DOHH2 (cell line): ENCODE data around the gene SEZ6L2.
"Not testable (repeated sequence)": the region's sequence is repeated elsewhere in the genome, so short reads cannot be mapped to it uniquely, and the experiment has no call there.

Source experiments
- H3F3A ChIP-seq: fragments of 200-600 bp; sonication (generic), shearing (Covaris generic); 2 replicates; pipeline ENCODE4 v1.6.0; 2016; ENCODE audit warnings: antibody characterized with exemption, mild to moderate bottlenecking; ENCODE audit not compliant: control insufficient read depth, insufficient read depth
- H3K27ac ChIP-seq: fragments of 200-600 bp; sonication (generic); 2 replicates; pipeline ENCODE4 v1.5.1; 2014; ENCODE audit warnings: low read depth, mild to moderate bottlenecking, low read length, moderate library complexity
- H3K27me3 ChIP-seq: fragments of 200-600 bp; sonication (generic); 2 replicates; pipeline ENCODE4 v1.6.1; 2014; ENCODE audit warnings: mild to moderate bottlenecking, low read length, mixed read lengths; ENCODE audit not compliant: control insufficient read depth
- H3K36me3 ChIP-seq: fragments of 200-600 bp; sonication (generic); 2 replicates; pipeline ENCODE4 v1.6.1; 2014; ENCODE audit warnings: mild to moderate bottlenecking, low read length, moderate library complexity, mixed read lengths; ENCODE audit not compliant: control insufficient read depth
- H3K4me1 ChIP-seq: fragments of 200-600 bp; sonication (generic); 2 replicates; pipeline ENCODE4 v1.6.1; 2014; ENCODE audit warnings: mild to moderate bottlenecking, low read length, mixed read lengths; ENCODE audit not compliant: control insufficient read depth
- H3K4me2 ChIP-seq: fragments of 200-600 bp; sonication (generic); 2 replicates; pipeline ENCODE4 v1.6.0; 2014; ENCODE audit warnings: mild to moderate bottlenecking, low read length, moderate library complexity
- H3K4me3 ChIP-seq: fragments of 200-600 bp; sonication (generic); 2 replicates; pipeline ENCODE4 v1.5.1; 2014; ENCODE audit warnings: mild to moderate bottlenecking, low read length, mixed read lengths
- H3K79me2 ChIP-seq: fragments of 200-600 bp; sonication (generic); 2 replicates; pipeline ENCODE4 v1.6.1; 2014; ENCODE audit warnings: mild to moderate bottlenecking, low read length, mixed read lengths; ENCODE audit not compliant: control insufficient read depth
- H3K9me2 ChIP-seq: fragments of 200-600 bp; sonication (generic); replicated peaks from 2 replicates; pipeline ENCODE4 v1.6.1; 2014; ENCODE audit warnings: mild to moderate bottlenecking, low read length, mixed read lengths; ENCODE audit not compliant: control insufficient read depth
- H3K9me3 ChIP-seq: fragments of 200-600 bp; sonication (generic); 2 replicates; pipeline ENCODE4 v1.6.1; 2014; ENCODE audit warnings: antibody characterized with exemption, low read length, mixed read lengths; ENCODE audit not compliant: control insufficient read depth, insufficient read depth
- H4K20me1 ChIP-seq: fragments of 200-600 bp; sonication (generic); 2 replicates; pipeline ENCODE4 v1.6.0; 2014; ENCODE audit warnings: low read depth, mild to moderate bottlenecking, antibody characterized with exemption, low read length, moderate library complexity; ENCODE audit not compliant: control insufficient read depth, insufficient read depth
- EZH2phosphoT487 ChIP-seq: fragments of 200-600 bp; sonication (generic); IDR thresholded peaks from 2 replicates; pipeline ENCODE4 v1.6.1; 2017; ENCODE audit warnings: borderline replicate concordance, mild to moderate bottlenecking, antibody characterized with exemption, low read length, moderate library complexity, mixed read lengths
- TF ChIP-seq, protein P1 (sequence below): fragments of 200-600 bp; sonication (generic); IDR thresholded peaks from one replicate; pipeline ENCODE4 v1.5.1; 2014; ENCODE audit warnings: antibody characterized with exemption, mild to moderate bottlenecking, low read depth, low read length; ENCODE audit not compliant: poor library complexity, severe bottlenecking

Gene SEZ6L2

DNA sequence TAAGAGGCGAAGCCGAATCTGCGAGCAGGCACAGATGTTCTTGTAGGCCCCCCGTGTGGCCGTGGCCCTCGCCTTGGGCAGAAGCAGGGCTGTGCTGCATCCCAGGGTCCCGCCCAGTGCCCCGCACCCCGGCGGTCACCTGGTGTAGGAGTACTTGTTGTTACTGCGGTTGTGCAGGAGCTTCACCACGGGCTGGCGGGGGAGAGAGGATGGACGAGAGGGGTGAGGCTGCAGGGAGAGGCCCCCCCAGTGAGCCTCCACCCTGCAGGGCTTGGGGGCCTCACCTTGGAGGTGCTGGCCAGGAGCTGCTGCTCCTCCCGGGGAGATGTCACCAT is 12.3 kb upstream of the SEZ6L2 start:
- Histone ChIP-seq H4K20me1 (no peaks in the 10 kb centered on the region), H3K9me2 (no peaks in the 10 kb centered on the region), H3K4me1 (0 out of 2 replicates have a peak, but pooled peaks cover 4% of the 10 kb centered on the region), H3F3A (no peaks in the 10 kb centered on the region), H3K9me3 (no peaks in the 10 kb centered on the region), H3K79me2 (no peaks in the 10 kb centered on the region), H3K36me3 (no peaks in the 10 kb centered on the region), H3K27me3 (no peaks in the 10 kb centered on the region), H3K4me2 (no peak overlapping the region), H3K27ac (no peak overlapping the region), H3K4me3 (no peak overlapping the region)
- TF ChIP-seq, protein P1, sequence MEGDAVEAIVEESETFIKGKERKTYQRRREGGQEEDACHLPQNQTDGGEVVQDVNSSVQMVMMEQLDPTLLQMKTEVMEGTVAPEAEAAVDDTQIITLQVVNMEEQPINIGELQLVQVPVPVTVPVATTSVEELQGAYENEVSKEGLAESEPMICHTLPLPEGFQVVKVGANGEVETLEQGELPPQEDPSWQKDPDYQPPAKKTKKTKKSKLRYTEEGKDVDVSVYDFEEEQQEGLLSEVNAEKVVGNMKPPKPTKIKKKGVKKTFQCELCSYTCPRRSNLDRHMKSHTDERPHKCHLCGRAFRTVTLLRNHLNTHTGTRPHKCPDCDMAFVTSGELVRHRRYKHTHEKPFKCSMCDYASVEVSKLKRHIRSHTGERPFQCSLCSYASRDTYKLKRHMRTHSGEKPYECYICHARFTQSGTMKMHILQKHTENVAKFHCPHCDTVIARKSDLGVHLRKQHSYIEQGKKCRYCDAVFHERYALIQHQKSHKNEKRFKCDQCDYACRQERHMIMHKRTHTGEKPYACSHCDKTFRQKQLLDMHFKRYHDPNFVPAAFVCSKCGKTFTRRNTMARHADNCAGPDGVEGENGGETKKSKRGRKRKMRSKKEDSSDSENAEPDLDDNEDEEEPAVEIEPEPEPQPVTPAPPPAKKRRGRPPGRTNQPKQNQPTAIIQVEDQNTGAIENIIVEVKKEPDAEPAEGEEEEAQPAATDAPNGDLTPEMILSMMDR, result no peak
- no peak for TF ChIP-seq EZH2phosphoT487

DNA sequence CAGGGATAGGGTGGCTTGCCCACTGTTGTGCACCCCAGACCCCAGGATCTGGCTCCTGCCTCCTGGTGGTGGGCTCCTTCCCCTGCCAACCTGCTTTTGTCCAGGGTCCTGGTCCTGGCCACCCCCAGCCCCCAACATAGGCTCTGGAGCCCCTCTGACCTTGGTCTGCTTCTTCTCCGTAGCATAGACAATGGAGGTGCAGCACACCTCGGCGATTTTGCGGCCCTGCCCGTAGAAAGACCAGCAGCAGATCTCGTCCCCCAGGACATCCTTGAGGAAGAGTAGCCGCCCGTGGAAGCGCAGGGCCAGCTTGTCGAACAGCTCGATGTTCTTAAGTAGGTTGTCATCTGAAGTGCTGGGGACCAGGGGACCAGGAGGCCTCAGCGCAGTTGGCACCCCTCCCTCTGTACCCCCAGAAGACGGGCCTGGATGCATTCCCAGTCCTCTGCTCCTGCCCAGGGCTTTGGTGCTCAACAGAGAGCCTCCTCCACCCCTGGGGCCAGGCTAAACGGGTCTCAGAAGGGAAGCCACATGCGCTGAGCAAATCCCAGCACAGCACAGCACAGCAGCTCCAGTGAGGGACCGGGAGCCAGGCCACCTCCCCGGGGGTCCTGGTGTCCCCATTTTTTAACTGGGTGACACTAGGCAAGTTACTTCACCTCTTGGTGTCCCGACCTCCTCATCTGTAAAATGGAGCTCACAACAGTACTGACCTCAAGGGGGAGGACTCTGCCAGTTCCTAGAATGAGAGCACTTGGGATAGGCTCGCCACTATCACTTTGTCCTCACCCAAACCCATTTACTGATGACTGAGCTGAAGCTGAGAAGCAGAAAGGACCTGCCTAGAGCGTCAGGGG is 11.7 kb upstream of the SEZ6L2 start:
- Histone ChIP-seq H3K4me1 (0 out of 2 replicates have a peak, but pooled peaks cover 4% of the 10 kb centered on the region), H3F3A (no peaks in the 10 kb centered on the region), H3K4me3 (no peak overlapping the region), H3K4me2 (no peak overlapping the region), H3K27me3 (no peaks in the 10 kb centered on the region), H3K9me3 (no peaks in the 10 kb centered on the region), H3K36me3 (no peaks in the 10 kb centered on the region), H3K79me2 (no peaks in the 10 kb centered on the region), H3K9me2 (no peaks in the 10 kb centered on the region), H4K20me1 (no peaks in the 10 kb centered on the region), H3K27ac (no peak overlapping the region)
- TF ChIP-seq EZH2phosphoT487, result no peak
- TF ChIP-seq, protein P1, result no peak

DNA sequence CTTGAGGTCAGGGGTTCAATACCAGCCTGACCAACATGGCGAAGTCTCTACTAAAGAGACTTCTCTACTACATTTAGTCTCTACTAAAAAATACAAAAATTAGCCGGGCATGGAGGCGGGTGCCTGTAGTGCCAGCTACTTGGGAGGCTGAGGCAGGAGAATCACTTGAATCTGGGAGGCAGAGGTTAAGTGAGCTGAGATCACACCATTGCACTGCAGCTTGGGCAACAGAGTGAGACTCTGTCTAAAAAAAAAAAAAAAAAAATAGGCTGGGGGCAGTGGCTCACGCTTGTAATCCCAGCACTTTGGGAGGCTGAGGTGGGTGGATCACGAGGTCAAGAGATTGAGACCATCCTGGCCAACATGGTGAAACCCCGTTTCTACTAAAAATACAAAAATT is 10.5 kb upstream of the SEZ6L2 start:
- not testable (repeated sequence) for H3K9me2 ChIP-seq, H3K9me3 ChIP-seq, H3K79me2 ChIP-seq, H3K36me3 ChIP-seq, H3F3A ChIP-seq, H3K27me3 ChIP-seq, H3K4me2 ChIP-seq, H4K20me1 ChIP-seq, H3K4me1 ChIP-seq, H3K4me3 ChIP-seq, H3K27ac ChIP-seq

DNA sequence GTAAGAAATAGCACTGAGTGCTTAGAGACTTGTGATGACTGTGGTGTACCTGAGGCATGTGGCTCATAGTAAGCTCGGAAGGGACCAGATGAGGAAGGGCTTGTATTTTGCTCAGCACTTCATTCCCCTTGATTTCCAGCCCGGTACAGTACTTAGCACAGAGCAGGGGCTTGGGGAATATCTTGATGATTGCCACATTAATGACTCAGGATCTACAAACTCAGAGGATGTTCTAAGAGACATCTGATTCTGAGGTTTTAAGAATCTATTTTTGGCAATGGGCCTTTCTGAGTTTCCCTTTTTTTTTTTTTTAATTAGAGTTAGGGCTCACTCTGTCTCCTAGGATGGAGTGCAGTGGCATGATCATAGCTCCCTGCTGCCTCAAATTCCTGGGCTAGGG is 10.0 kb upstream of the SEZ6L2 start:
- TF ChIP-seq, protein P1, result no peak
- TF ChIP-seq EZH2phosphoT487, result no peak
- Histone ChIP-seq H3F3A (no peaks in the 10 kb centered on the region), H4K20me1 (no peaks in the 10 kb centered on the region), H3K79me2 (no peaks in the 10 kb centered on the region), H3K27me3 (no peaks in the 10 kb centered on the region), H3K9me3 (no peaks in the 10 kb centered on the region), H3K4me1 (0 out of 2 replicates have a peak, but pooled peaks cover 4% of the 10 kb centered on the region), H3K4me2 (no peak overlapping the region), H3K27ac (no peak overlapping the region), H3K36me3 (no peaks in the 10 kb centered on the region), H3K9me2 (no peaks in the 10 kb centered on the region), H3K4me3 (no peak overlapping the region)
